ENCODE data around the gene RTN4RL2. TPM values are rescaled to one million over a fixed set of nuclear protein-coding genes. Genes with fewer than 3 reads are reported as not detected.

RTN4RL2 gene
- not detected in 2 replicates for total RNA-seq

- no peak for DNase-seq (ENCODE audit: low read depth)
- H3K27me3 ChIP-seq (ENCODE audit: control insufficient read depth, insufficient read depth, low read length) = peaks cover 35% of the 10 kb centered on the region
These were observed at the start of gene RTN4RL2 for GRCh38 chr11:57460022-57460757. TSS of gene RTN4RL2 (plus strand) at chr11:57460528. CDS start at chr11:57460866, 338 bp downstream.

GRCh38 chr11:57413681-57414080 is 46.6 kb upstream of the RTN4RL2 start:
- no peak overlapping the region for H3K4me3 ChIP-seq (ENCODE audit: low read depth, low read length)
- DNase-seq (ENCODE audit: low read depth) (peak; percentile 37), FAIRE-seq (no peak)
- H3K27me3 ChIP-seq (ENCODE audit: control insufficient read depth, insufficient read depth, low read length) = no peaks in the 10 kb centered on the region
- TF ChIP-seq CTCF (IDR thresholded peaks at IDR 0.05; ENCODE audit: insufficient read depth, low read length, severe bottlenecking) = no peak
- peaks cover 6% of the 10 kb centered on the region for H3K36me3 ChIP-seq (ENCODE audit: control insufficient read depth, insufficient read depth, low read length)

More at GRCh38 chr11:57460022-57460757, at the start of gene RTN4RL2:
- H3K36me3 ChIP-seq (ENCODE audit: control insufficient read depth, insufficient read depth, low read length) = no peaks in the 10 kb centered on the region
- peak; percentile 46 for TF ChIP-seq CTCF (IDR thresholded peaks at IDR 0.05; ENCODE audit: insufficient read depth, low read length, severe bottlenecking)
- no peak for FAIRE-seq
- H3K4me3 ChIP-seq (ENCODE audit: low read depth, low read length) = peak within 1 kb of the TSS; percentile 15

GRCh38 chr11:57414612-57415212 is 45.6 kb upstream of the RTN4RL2 start:
- DNase-seq (ENCODE audit: low read depth) (no peak), FAIRE-seq (no peak)
- no peak overlapping the region for H3K4me3 ChIP-seq (ENCODE audit: low read depth, low read length)
- no peaks in the 10 kb centered on the region for H3K27me3 ChIP-seq (ENCODE audit: control insufficient read depth, insufficient read depth, low read length)
- TF ChIP-seq CTCF (IDR thresholded peaks at IDR 0.05; ENCODE audit: insufficient read depth, low read length, severe bottlenecking) = no peak
- H3K36me3 ChIP-seq (ENCODE audit: control insufficient read depth, insufficient read depth, low read length) = peaks cover 4% of the 10 kb centered on the region

- Histone ChIP-seq H3K4me3 (ENCODE audit: low read depth, low read length) (no peak overlapping the region), H3K27me3 (ENCODE audit: control insufficient read depth, insufficient read depth, low read length) (no peaks in the 10 kb centered on the region), H3K36me3 (ENCODE audit: control insufficient read depth, insufficient read depth, low read length) (peaks cover 4% of the 10 kb centered on the region)
- FAIRE-seq (no peak), DNase-seq (ENCODE audit: low read depth) (no peak)
- TF ChIP-seq CTCF (IDR thresholded peaks at IDR 0.05; ENCODE audit: insufficient read depth, low read length, severe bottlenecking) = no peak
These were observed 43.9 kb upstream of the RTN4RL2 start for GRCh38 chr11:57416436-57416835.

- no peak overlapping the region for H3K4me3 ChIP-seq (ENCODE audit: low read depth, low read length)
- peaks cover 4% of the 10 kb centered on the region for H3K36me3 ChIP-seq (ENCODE audit: control insufficient read depth, insufficient read depth, low read length)
- no peaks in the 10 kb centered on the region for H3K27me3 ChIP-seq (ENCODE audit: control insufficient read depth, insufficient read depth, low read length)
- no peak for DNase-seq (ENCODE audit: low read depth)
- FAIRE-seq = no peak
- no peak for TF ChIP-seq CTCF (IDR thresholded peaks at IDR 0.05; ENCODE audit: insufficient read depth, low read length, severe bottlenecking)
These were observed 43.3 kb upstream of the RTN4RL2 start for GRCh38 chr11:57417056-57417455.

Measured in bronchial epithelial cell (primary cell).